A204.1 (cell line): ENCODE measurements around the gene DNPH1.

Source experiments
- FAIRE-seq: peaks from 2 replicates; lab custom pipeline; 2012; peaks lifted over from hg19 to GRCh38; lab: Jason Lieb, UNC

The DNPH1 gene

DNA sequence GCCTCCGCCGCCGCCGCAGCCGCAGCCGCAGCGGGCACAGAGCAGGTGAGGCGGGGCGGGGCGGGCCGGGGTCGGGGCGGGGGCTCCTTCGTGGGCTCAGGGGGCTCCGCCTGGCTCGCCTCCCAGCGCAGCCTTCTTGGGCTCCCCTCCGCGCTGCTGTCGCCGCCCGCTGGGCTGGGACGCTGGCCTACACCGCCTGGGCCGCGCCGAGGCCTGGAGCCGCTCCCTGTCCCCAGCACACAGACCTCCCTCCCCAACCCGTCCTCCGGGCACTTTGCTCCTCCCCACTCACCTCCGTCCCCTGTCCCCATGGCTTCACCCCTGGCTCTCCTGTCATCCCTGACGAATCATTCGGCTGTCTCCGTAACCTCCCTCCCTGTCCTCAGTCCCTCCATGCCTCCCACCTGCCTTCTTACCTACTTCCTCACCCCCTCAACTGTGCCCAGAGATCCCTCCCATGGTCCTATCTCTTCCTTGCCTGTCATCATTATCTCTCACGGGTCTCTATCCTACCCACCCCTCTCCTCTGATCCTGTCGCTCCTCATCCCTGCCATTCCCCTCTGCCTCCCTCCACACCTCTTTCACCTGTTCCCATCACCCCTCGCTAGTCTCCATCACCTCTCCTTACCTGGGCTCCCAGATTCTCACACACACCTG, 14.5 kb upstream of the DNPH1 start:
- no peak for FAIRE-seq

GRCh38 chr6:43242908-43243663, 13.8 kb upstream of the DNPH1 start, which contains the start of gene TTBK1:
TTBK1 (plus strand) TSS chr6:43243481; CDS start chr6:43246661, 3,180 bp downstream.
- FAIRE-seq, result no peak

GRCh38 chr6:43241446-43241845, 12.2 kb upstream of the DNPH1 start:
- FAIRE-seq, result no peak

DNA sequence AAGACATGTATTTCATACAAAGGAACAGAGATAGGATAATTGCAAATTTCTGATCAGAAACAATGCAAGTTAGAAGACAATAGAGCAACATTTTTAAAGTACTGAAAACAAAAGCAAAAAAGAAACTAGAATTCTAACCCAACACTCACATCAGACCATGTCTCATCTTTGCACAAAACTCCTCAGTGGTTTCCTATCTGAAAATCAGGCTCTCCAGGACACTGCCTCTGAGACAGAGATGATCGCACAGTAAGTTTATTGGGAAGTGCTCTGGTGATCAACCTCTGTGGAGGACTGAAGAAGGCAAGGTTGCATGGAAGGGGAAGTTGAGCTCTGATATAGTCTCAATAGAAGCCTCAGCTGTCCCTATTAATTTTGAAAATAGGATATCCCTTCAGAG, 11.7 kb upstream of the DNPH1 start:
- FAIRE-seq, result no peak

- FAIRE-seq, result peak; percentile 9
Measured at GRCh38 chr6:43239054-43239453, 9.8 kb upstream of the DNPH1 start.

DNA sequence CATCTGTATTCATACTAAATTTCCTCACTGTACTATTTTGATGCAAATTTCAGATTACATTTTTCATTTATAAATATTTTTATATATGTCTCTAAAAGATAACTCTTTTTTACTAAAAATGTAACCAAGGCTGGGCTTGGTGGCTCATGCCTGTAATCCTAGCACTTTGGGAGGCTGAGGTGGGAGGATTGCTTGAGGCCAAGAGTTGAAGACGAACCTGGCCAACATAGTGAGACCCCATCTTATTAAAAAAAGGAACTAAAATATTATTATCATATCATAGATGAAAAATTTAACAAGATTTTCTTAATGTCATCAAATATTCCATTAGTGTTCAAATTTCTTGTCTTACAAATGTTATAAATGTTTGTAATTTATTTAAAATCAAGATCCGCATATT, 6.6 kb upstream of the DNPH1 start:
- no peak for FAIRE-seq

GRCh38 chr6:43231735-43232450, 2.6 kb upstream of the DNPH1 start:
- no peak for FAIRE-seq

GRCh38 chr6:43231053-43231452, 1.8 kb upstream of the DNPH1 start:
- FAIRE-seq, result no peak

GRCh38 chr6:43229803-43230620, 731 bp upstream of the DNPH1 start:
- no peak for FAIRE-seq

DNA sequence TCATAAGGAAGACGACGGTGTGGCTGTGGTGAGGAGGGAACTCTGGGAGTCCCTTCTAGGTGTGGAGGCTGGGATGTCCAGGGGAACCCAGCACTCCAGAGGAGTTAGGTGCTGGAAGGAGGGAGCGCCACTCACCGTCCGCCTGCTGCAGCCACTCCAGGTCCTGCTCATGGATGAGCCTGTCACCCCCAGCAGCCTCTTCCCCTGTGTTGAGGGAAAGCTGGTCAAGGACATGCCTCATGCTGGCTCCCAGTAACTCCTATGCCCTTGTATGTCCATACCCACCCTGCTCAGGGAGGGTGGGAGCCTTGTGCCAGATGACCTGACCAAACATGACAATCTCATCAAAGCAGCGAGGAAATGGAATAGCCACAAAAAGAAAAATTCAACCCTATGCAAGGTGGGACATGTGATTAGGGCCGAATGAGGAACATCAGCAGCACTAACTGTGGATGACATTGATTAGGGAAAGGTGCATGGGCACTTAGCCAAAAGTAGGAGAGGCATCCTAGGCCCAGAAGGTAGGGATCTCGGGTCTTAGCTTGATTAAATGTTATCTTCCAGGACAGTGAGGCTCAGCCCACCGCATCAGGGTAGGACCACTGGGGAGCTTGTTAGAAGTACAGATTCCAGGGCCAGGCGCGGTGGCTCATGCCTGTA, 3.0 kb downstream of the DNPH1 start:
- FAIRE-seq, result no peak

DNA sequence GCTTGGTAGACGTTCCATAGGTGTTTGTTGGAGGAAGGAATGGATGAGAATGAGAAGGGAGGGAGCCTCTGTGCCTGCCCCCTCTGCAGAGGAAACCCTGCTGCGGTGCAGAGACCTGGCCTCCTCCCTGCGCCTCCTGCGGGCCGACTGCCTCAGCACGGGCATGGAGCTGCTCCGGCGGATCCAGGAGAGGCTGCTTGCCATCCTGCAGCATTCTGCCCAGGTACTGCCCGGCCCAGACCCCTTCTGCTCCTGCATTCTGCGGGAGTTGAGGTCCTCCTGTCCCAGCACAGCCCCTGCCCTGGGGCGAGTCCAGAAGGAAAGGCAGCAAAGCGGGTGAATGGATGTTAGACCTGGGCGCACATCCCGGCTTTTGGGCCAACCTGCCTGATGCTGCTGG, 6.1 kb downstream of the DNPH1 start:
- FAIRE-seq, result no peak

DNA sequence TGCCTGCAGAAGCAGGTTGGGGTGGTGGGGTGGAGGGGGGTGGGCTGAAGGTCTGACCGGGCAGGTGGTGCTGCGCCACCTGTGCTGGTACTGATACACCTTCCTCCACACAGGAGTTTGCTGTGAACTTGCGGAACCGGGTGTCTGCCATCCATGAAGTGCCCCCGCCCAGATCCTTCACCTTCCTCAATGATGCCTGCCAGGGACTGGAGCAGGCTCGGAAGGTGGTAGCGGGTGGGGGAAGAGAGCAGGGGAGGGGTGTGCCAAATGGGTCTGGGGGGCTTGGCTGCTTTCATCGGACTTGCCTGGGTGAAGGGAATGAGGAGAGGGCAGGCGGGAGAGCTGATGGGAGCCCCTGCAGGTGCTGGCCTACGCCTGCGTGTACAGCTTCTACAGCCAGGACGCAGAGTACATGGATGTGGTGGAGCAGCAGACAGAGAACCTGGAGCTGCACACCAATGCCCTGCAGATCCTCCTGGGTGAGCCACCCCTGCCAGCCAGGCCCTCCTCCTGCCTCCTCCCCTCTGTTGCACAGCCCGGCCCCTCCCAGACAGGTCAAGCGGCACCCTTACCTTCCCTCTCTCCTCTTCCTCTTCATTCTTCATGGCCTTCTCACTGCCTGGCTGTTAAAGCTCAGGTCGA, 6.7 kb downstream of the DNPH1 start:
- FAIRE-seq, result no peak

- FAIRE-seq, result no peak
Measured at GRCh38 chr6:43221046-43221972, 8.0 kb downstream of the DNPH1 start.

GRCh38 chr6:43220439-43220951, 8.8 kb downstream of the DNPH1 start:
- FAIRE-seq, result no peak

DNA sequence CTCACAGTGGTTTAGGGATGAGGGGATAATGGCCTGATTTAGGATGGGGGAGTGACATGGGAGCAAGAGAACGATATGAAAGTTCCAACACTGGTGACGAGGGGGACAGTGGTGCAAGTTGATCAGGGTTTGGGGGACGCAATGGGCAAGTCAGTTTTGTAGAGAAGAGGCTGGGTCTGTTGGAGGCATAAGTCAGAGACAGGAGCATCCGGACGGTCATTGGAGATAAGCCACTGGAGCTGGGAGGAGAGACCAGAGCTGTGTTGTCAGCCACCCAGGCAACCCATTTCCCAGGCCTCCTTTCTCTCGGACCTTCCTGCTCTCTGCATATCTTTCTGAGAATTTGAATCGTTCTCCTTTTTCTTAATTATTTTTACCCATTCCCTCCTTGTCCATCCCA, 9.5 kb downstream of the DNPH1 start:
- FAIRE-seq, result no peak

DNA sequence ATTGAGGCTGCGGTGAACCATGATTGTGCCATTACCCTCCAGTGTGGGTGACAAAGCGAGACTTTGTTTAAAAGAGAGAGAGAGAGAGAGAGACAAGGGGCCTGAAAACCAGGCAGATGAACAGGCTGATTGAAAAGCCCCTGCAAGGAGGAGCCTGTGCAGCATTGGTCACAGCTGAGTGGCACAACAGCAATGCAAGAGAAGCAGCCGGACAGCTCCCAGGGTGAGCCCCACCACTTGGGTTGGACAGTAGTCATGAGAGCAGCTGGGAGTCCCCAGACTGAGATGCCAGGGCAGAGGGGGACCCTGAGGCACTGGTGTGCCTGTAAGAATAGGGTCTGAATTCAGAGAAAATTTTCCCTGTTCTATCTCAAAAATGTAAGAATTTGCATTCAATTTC, 10.2 kb downstream of the DNPH1 start:
- no peak for FAIRE-seq

DNA sequence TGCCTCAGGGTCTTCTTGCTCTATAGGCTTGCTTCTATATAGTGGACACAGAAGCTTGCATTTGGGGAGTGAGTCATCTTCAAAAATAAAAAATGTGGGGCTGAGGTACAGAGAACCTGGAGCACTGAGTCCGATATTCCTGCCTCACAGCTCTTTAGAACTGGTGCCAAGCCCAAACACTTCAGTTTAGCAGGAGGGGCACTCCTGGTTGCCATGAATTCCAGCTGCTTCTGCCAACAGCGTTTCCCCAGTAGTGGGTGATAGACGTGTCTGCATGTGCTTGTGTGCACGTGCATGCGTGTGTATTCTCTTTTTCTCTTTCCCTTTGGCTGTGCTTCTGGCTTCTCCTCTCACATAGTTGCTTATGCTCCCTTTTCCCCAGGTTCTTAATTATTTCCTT, 11.9 kb downstream of the DNPH1 start:
- no peak for FAIRE-seq

GRCh38 chr6:43216200-43216599, 13.1 kb downstream of the DNPH1 start:
- no peak for FAIRE-seq

DNA sequence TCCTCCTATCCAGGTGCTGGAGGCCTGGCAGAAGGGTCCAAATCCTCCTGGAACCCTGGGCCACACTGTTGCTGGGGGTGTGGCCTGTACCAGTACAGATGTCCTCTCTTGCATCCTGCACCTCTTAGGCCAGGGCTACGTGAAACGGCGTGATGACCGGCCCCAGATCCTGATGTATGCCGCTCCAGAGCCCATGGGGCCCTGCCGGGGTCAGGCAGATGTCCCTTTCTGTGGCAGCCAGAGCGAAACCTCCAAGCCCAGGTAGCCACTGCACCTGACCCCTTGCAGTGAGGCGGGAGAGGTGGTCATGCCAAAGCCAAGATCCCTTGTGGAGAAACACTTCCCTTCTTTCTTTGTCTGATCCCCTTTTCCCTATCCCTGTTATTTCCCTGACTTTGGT, 14.2 kb downstream of the DNPH1 start:
- FAIRE-seq, result no peak

DNA sequence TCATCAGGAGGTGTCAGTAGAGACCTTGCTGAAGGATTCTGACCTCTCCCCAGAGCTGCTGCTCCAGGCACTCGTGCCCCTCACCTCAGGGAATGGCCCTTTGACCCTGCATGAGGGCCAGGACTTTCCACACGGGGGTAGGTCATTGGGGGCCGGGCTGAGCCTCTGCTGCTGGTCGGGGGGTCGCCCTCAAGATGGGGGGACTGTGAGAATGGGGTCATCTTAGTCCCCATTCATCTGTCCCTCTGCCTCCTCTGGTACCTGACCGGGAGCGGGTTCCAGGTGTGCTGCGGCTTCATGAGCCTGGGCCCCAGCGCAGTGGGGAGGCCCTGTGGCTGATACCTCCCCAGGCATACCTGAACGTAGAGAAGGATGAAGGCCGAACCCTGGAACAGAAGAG, 15.8 kb downstream of the DNPH1 start:
- FAIRE-seq, result no peak
